ENCODE data around the gene SLC9A9.

The SLC9A9 gene

DNA sequence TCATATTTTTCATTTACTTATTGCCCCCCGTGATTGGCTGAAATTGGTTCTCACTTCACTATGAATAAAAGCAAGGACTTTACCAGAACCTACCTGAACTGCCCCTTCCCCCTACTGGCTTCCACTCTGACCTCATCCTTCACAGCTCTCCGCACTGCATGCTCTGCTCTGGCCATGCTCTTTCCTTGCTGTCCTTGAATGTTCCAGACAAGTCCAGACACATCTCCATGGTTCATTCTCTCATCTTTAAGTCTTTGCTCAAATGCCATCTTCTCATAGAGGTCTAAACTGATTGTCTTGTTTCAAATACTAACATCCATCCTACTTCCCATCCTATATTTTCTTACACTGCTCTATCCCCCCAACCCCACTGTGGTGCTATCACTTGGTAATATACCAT is 599.3 kb downstream of the SLC9A9 start:
- TF ChIP-seq, protein P1, sequence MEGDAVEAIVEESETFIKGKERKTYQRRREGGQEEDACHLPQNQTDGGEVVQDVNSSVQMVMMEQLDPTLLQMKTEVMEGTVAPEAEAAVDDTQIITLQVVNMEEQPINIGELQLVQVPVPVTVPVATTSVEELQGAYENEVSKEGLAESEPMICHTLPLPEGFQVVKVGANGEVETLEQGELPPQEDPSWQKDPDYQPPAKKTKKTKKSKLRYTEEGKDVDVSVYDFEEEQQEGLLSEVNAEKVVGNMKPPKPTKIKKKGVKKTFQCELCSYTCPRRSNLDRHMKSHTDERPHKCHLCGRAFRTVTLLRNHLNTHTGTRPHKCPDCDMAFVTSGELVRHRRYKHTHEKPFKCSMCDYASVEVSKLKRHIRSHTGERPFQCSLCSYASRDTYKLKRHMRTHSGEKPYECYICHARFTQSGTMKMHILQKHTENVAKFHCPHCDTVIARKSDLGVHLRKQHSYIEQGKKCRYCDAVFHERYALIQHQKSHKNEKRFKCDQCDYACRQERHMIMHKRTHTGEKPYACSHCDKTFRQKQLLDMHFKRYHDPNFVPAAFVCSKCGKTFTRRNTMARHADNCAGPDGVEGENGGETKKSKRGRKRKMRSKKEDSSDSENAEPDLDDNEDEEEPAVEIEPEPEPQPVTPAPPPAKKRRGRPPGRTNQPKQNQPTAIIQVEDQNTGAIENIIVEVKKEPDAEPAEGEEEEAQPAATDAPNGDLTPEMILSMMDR (IDR thresholded peaks at IDR 0.05) = no peak
- no peak overlapping the region for H3K4me3 ChIP-seq
- DNase-seq (ENCODE audit: low spot score) = no peak
- H3K27ac ChIP-seq = no peak overlapping the region

DNA sequence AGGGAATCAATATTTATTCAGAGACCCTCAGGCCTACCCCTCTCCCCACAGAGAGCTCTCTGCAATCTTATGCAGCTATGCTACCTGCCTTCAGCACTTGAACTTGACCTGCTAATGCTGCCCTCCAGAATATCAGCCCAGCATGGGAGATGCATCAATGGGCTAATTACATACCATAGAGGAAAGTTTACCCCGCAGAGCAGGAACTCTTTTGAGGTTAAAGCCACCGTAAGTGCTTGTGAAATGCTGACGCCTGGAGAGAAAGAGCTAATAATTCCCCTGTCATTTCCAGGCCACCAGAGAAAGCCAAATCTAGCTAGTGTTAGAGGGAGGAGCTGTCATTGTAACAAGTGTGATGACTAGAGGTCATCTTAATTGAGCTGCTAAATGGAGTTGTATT is 601.2 kb downstream of the SLC9A9 start:
- H3K27ac ChIP-seq = no peak overlapping the region
- TF ChIP-seq, protein P1 (IDR thresholded peaks at IDR 0.05) = no peak
- no peak overlapping the region for H3K4me3 ChIP-seq
- DNase-seq (ENCODE audit: low spot score) = no peak

DNA sequence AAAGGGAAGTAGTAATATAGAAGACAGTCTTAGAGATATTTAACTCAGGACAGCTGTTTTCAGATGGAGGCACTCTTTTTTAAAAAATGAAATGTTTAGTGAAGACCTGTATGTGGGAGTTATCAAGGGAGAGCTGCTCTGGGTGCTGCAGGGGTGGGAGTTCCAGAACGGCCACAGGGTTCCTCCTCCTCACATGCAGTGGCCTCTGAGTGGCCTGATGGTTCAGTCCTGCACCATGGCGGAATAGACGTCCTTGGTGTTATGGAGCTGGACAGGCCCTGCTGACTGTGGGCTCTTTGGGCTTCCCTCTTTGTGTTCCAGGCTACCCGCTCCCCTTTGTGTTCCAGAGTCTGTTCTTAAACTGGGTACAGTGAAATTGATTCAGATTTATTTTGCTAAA is 602.6 kb downstream of the SLC9A9 start:
- Histone ChIP-seq H3K27ac (no peak overlapping the region), H3K4me3 (no peak overlapping the region)
- TF ChIP-seq, protein P1 (IDR thresholded peaks at IDR 0.05) = no peak
- no peak for DNase-seq (ENCODE audit: low spot score)

DNA sequence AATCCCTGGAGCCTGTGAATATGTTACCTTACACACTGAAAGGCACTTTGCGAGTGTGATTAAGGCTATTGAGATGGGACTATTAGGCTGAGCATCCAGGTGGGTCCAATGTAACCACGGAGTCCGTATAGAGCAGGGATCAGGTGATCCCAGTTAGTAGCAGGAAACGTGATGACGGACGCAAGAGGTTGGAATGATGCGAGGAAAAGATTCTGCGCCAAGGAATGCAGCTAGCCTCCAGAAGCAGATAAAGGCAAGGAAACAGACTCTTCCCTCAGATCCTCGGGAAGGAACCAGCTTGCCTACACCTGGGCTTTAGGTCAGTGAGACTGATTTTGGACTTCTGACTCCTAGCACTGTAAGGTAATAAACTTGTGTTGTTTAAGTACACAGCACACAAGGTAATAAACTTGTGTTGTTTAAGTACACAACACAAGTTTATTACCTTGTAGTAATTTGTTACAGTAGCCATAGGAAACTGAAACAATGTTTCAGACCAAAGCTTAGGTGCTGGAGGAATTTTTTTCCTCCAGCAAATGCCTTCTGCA is 603.7 kb downstream of the SLC9A9 start:
- Histone ChIP-seq H3K4me3 (no peak overlapping the region), H3K27ac (no peak overlapping the region)
- no peak for DNase-seq (ENCODE audit: low spot score)
- TF ChIP-seq, protein P1 (IDR thresholded peaks at IDR 0.05) = no peak

DNA sequence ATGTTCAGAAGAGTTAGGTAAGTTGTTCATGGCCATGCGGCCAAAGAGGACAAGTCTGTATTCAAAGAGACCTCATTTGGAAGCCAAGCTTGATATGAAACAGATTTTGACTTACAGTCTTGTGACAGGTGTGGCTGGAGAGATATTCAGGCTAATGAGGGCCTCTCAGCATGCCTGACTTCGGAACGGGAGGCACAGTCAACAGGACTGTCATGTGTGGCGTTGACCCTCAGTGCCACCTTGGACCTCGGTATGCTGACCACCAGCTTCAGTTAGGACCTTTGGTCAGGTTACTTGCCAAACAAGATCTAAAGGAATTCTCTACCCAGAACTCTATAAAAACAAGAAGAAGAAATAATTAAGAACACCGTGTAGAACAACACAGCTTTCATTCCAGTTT is 604.6 kb downstream of the SLC9A9 start:
- Histone ChIP-seq H3K4me3 (no peak overlapping the region), H3K27ac (no peak overlapping the region)
- no peak for DNase-seq (ENCODE audit: low spot score)
- TF ChIP-seq, protein P1 (IDR thresholded peaks at IDR 0.05) = no peak

DNA sequence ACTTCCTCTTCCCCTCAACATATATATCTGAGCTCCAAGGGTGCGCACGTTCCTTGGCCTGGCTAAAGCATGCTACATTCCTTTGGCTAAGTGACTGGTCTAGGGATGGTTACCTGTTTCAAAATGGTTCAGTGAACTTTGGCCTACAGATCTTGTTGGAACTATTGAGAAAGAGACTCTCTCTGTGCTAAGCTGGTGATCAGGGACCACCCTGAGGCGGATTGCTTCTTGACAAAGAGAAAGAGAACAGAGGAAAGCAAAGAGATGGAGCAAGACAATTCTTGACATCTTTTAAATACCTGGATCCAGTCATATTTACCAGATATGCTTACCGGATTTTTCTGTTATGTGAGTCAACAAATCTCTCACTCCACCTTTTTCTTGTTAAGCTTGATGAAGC is 605.6 kb downstream of the SLC9A9 start:
- DNase-seq (ENCODE audit: low spot score) = no peak
- TF ChIP-seq, protein P1 (IDR thresholded peaks at IDR 0.05) = no peak
- H3K27ac ChIP-seq = no peak overlapping the region

DNA sequence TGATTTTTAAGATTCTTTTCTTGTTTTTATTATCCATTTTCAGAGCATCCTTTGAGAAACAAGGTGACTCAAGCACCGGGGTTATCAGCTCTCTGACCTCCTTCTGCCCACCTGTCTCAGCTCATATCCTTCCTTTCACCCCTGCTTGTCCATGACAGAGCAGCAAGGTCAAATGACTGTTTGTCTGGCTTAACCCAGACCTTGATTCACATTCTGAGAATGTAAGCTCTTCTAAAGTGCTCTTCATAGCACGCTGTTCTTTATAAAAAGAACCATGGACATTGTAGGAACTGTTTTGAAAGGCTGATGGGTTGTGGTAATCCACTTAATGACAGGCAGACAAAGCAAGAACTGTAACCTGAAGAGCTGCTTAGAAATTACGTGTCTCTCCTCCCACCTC is 606.2 kb downstream of the SLC9A9 start:
- Histone ChIP-seq H3K27ac (no peak overlapping the region), H3K4me3 (no peak overlapping the region)
- TF ChIP-seq, protein P1 (IDR thresholded peaks at IDR 0.05) = no peak
- no peak for DNase-seq (ENCODE audit: low spot score)

More for the DNA sequence above, 605.6 kb downstream of the SLC9A9 start:
- no peak overlapping the region for H3K4me3 ChIP-seq

All from coronary artery (tissue), 2 donors.